Gastroesophageal sphincter (tissue), 4 donors: ENCODE measurements around the gene SLC25A42. TPM values are rescaled to one million over a fixed set of nuclear protein-coding genes. Genes with fewer than 3 reads are reported as not detected.
"Not testable (repeated sequence)": the region's sequence is repeated elsewhere in the genome, so short reads cannot be mapped to it uniquely, and the experiment has no call there.

ENCODE experiments used
- ATAC-seq: fragments of 150-250 bp; one replicate; pipeline ENCODE4 v1.9.1; 2016; ENCODE audit warnings: mild to moderate bottlenecking, moderate library complexity
- H3K27ac ChIP-seq, 4 donors: fragments of 200-600 bp; sonication (generic) in 3 of 4; 1 replicate in 3 of 4; 2 replicates in 1 of 4; pipeline ENCODE4 v1.5.1; 2016 to 2019
- H3K27me3 ChIP-seq: fragments of 200-600 bp; sonication (generic); one replicate; pipeline ENCODE4 v1.5.1; 2019
- H3K36me3 ChIP-seq, 2 donors: fragments of 200-600 bp; sonication (generic); one replicate each; pipeline ENCODE4 v1.5.1; 2019; ENCODE audit warnings: control low read depth in 1 of 2
- H3K4me1 ChIP-seq, 3 donors: fragments of 200-600 bp; sonication (generic); 1 replicate in 2 of 3; 2 replicates in 1 of 3; pipeline ENCODE4 v1.5.1; 2016 to 2019; ENCODE audit warnings: control low read depth in 2 of 3
- H3K4me3 ChIP-seq, 2 donors: fragments of 200-600 bp; sonication (generic); one replicate each; pipeline ENCODE4 v1.5.1; 2019; ENCODE audit warnings: mild to moderate bottlenecking in 1 of 2, moderate library complexity in 1 of 2
- H3K9me3 ChIP-seq, 3 donors: fragments of 200-600 bp; sonication (generic); one replicate each; pipeline ENCODE4 v1.5.1; 2017 to 2019; ENCODE audit warnings: control low read depth in 2 of 3
- EP300 ChIP-seq: sonication (generic); formaldehyde crosslinking; IDR thresholded peaks from one replicate; pipeline ENCODE4 v1.6.1; 2017; ENCODE audit warnings: antibody characterized with exemption, mild to moderate bottlenecking
- POLR2A ChIP-seq, 2 donors: fragments of 450-650 bp; IDR thresholded peaks; one replicate each; pipeline ENCODE4 v1.6.1; 2017; ENCODE audit warnings: antibody characterized with exemption in 2 of 2, mild to moderate bottlenecking in 2 of 2, moderate library complexity in 1 of 2
- POLR2AphosphoS5 ChIP-seq: sonication (generic); formaldehyde crosslinking; IDR thresholded peaks from one replicate; pipeline ENCODE4 v1.6.1; 2017; ENCODE audit warnings: antibody characterized with exemption
- WGBS, 2 donors: methylation state at CpG; one replicate each; pipeline ENCODE4 v1.1.5; 2018; ENCODE audit warnings: low coverage in 1 of 2; 5-methylcytosine and 5-hydroxymethylcytosine counted together
- total RNA-seq, 4 donors: library from RNA; depleted of rRNA; stranded (reverse); fragments of >200 nt; gene quantifications; one replicate each; pipeline ENCODE4 v1.1.0, GENCODE V29; 2016
- TF ChIP-seq, protein P1 (sequence below), 4 experiments: fragments of 200-600 bp in 2 of 4; fragments of 450-650 bp in 2 of 4; sonication (generic) in 1 of 4; IDR thresholded peaks; one replicate each; pipeline ENCODE4 v1.5.1; 2017 to 2019; ENCODE audit warnings: antibody characterized with exemption in 4 of 4, mild to moderate bottlenecking in 2 of 4, moderate library complexity in 2 of 4

The SLC25A42 gene
- total RNA-seq, 4 donors from 2014 or later, result 8.8 to 16.0 (median 12.9) TPM

- ATAC-seq, result peak; percentile 69
- H3K4me3 ChIP-seq, result peak overlapping the region in 1 of 2 donors; percentile 27
- 20% methylated on average over 23 of the region's 47 CpGs; no CpG with 5 or more reads in 1 of the 2 donors for WGBS, 2 donors
- peaks cover under 1% of the 10 kb centered on the region for H3K27me3 ChIP-seq
- peaks cover 0 to 10% (median 3%) of the 10 kb centered on the region in 3 donors for H3K4me1 ChIP-seq
- peak overlapping the region in 1 of 4 donors; percentile 29 for H3K27ac ChIP-seq
- no peak for TF ChIP-seq EP300
- TF ChIP-seq, protein P1, sequence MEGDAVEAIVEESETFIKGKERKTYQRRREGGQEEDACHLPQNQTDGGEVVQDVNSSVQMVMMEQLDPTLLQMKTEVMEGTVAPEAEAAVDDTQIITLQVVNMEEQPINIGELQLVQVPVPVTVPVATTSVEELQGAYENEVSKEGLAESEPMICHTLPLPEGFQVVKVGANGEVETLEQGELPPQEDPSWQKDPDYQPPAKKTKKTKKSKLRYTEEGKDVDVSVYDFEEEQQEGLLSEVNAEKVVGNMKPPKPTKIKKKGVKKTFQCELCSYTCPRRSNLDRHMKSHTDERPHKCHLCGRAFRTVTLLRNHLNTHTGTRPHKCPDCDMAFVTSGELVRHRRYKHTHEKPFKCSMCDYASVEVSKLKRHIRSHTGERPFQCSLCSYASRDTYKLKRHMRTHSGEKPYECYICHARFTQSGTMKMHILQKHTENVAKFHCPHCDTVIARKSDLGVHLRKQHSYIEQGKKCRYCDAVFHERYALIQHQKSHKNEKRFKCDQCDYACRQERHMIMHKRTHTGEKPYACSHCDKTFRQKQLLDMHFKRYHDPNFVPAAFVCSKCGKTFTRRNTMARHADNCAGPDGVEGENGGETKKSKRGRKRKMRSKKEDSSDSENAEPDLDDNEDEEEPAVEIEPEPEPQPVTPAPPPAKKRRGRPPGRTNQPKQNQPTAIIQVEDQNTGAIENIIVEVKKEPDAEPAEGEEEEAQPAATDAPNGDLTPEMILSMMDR (IDR thresholded peaks at IDR 0.05), result peak in 3 of 4 experiments; percentile 92 to 99 (median 94)
- peaks cover 0 to 39% of the 10 kb centered on the region in 2 donors for H3K36me3 ChIP-seq
- no peaks in the 10 kb centered on the region for H3K9me3 ChIP-seq
These were observed 82.2 kb downstream of the SLC25A42 start for GRCh38 chr19:19145684-19146608.

GRCh38 chr19:19146865-19147264 lies 83.1 kb downstream of the SLC25A42 start:
- Histone ChIP-seq H3K9me3 (no peaks in the 10 kb centered on the region), H3K4me3 (no peak overlapping the region), H3K27me3 (no peaks in the 10 kb centered on the region), H3K27ac (no peak overlapping the region), H3K4me1 (peaks cover 0 to 10% (median 3%) of the 10 kb centered on the region in 3 donors), H3K36me3 (peaks cover 0 to 39% of the 10 kb centered on the region in 2 donors)
- no peak for TF ChIP-seq POLR2AphosphoS5
- TF ChIP-seq POLR2A (IDR thresholded peaks at IDR 0.05), result no peak
- TF ChIP-seq, protein P1 (IDR thresholded peaks at IDR 0.05), result no peak
- TF ChIP-seq EP300, result no peak
- no peak for ATAC-seq
- WGBS, 2 donors, result no CpG with 5 or more reads among the region's 7 CpGs

GRCh38 chr19:19147344-19147743 lies 83.5 kb downstream of the SLC25A42 start:
- no peak for TF ChIP-seq POLR2A (IDR thresholded peaks at IDR 0.05)
- TF ChIP-seq EP300, result no peak
- no peak for TF ChIP-seq POLR2AphosphoS5
- TF ChIP-seq, protein P1 (IDR thresholded peaks at IDR 0.05), result no peak
- H3K9me3 ChIP-seq, result no peaks in the 10 kb centered on the region
- 67 to 71% methylated on average over 1 of the region's 5 CpGs for WGBS, 2 donors

GRCh38 chr19:19148504-19148903 lies 84.7 kb downstream of the SLC25A42 start:
- not testable (repeated sequence) for H3K27me3 ChIP-seq, H3K4me3 ChIP-seq, H3K9me3 ChIP-seq, ATAC-seq, H3K27ac ChIP-seq
- peaks cover 0 to 39% of the 10 kb centered on the region in 2 donors for H3K36me3 ChIP-seq
- 90 to 94% methylated on average over 3 to 8 of the region's 8 CpGs for WGBS, 2 donors
- H3K4me1 ChIP-seq, result peaks cover 0 to 10% (median 3%) of the 10 kb centered on the region in 3 donors

More at GRCh38 chr19:19147344-19147743, 83.5 kb downstream of the SLC25A42 start:
- ATAC-seq, result no peak
- Histone ChIP-seq H3K4me1 (peaks cover 0 to 10% (median 3%) of the 10 kb centered on the region in 3 donors), H3K27me3 (no peaks in the 10 kb centered on the region), H3K4me3 (no peak overlapping the region), H3K27ac (no peak overlapping the region), H3K36me3 (peaks cover 0 to 39% of the 10 kb centered on the region in 2 donors)

- H3K4me1 ChIP-seq, result peaks cover 0 to 10% (median 3%) of the 10 kb centered on the region in 3 donors
- WGBS, 2 donors, result 40 to 80% methylated on average over 1 of the region's 2 CpGs
- H3K27ac ChIP-seq, result no peak overlapping the region
- H3K4me3 ChIP-seq, result no peak overlapping the region
- H3K27me3 ChIP-seq, result no peaks in the 10 kb centered on the region
- peaks cover 0 to 39% of the 10 kb centered on the region in 2 donors for H3K36me3 ChIP-seq
- ATAC-seq, result no peak
- no peaks in the 10 kb centered on the region for H3K9me3 ChIP-seq
- TF ChIP-seq, protein P1 (IDR thresholded peaks at IDR 0.05), result no peak
- TF ChIP-seq POLR2AphosphoS5 (no peak), POLR2A (IDR thresholded peaks at IDR 0.05) (no peak), EP300 (no peak)
These were observed 85.6 kb downstream of the SLC25A42 start for GRCh38 chr19:19149435-19149834.
